ENCODE data around the gene MRPS33.
"Not testable (repeated sequence)": the region's sequence is repeated elsewhere in the genome, so short reads cannot be mapped to it uniquely, and the experiment has no call there.

The MRPS33 gene

GRCh38 chr7:141014524-141015395, at the start of gene MRPS33:
Gene MRPS33 (minus strand): TSS chr7:141014952. CDS start chr7:141010633, 4,319 bp downstream.
- DNase-seq (ENCODE audit: low read depth, low spot score): peak; percentile 91

DNA sequence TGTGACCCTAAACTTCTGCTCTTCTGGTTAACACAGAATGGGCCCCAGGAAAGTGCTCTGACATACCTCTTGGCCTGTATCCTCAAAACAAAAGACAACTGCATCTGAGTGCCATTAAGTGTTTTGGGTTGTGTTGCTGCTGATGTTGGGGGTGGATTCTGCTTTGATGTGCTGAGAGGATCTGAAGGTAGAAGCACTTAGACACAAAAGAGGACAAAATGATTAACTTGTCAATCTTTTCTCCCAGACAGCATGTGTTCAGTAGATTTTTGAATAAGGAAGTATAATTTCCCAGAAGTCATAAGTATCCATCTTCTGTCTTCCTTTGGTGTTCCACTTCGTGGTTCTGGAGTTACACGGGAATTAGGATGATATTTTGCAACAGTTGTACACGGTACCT, 43.0 kb upstream of the MRPS33 start:
- DNase-seq (ENCODE audit: low read depth, low spot score): no peak

GRCh38 chr7:141055146-141055545, 40.4 kb upstream of the MRPS33 start:
- DNase-seq (ENCODE audit: low read depth, low spot score): no peak

DNA sequence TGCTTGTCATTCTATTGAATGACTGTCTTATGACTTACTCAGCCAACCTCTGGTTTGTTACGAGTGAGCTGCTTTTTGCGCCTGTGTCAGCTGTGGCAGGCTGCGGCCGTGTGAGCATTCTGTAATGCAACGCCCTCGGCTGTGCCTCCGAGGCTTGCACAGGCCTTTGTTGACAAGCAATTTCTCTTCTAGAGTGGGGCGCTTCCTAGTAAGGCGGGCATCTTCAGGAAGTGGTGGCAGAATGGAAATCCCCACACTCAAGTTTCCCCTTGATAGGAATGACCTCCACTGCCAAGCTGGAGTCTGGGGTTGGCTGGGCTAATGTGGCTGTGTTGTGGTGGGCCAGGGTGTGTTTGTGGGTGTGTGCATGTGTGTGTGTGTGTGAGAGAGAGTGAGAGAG, 38.9 kb upstream of the MRPS33 start:
- DNase-seq (ENCODE audit: low read depth, low spot score): no peak

DNA sequence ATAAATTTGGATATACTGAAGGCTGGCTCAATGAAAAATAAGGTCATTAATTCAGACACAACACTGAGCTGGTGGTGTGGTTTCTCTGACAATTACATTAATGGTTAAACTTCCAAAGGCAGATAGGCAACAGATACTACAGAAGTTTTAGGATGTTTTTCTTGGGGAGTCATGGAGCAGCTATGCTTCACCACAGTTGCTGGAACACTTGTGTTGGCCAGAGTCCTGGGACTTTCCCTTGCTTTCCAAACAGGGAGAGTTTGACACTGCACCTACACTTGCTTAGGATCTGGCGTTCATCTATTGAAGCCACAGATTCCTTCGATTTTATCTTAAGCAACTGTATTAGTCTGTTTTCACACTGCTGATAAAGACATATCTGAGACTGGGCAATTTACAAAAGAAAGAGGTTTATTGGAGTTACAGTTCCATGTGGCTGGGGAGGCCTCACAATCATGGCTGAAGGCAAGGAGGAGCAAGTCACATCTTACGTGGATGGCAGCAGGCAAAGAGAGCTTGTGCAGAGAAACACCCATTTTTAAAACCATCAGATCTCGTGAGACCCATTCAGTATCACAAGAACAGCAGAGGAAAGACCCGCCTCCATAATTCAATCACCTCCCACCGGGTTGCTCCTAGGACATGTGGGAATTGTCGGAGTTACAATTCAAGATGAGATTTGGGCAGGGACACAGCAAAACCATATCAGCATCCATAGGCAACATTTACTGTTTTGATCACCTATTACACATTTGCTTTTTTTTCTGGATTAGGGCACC, 31.3 kb upstream of the MRPS33 start:
- DNase-seq (ENCODE audit: low read depth, low spot score): no peak

DNA sequence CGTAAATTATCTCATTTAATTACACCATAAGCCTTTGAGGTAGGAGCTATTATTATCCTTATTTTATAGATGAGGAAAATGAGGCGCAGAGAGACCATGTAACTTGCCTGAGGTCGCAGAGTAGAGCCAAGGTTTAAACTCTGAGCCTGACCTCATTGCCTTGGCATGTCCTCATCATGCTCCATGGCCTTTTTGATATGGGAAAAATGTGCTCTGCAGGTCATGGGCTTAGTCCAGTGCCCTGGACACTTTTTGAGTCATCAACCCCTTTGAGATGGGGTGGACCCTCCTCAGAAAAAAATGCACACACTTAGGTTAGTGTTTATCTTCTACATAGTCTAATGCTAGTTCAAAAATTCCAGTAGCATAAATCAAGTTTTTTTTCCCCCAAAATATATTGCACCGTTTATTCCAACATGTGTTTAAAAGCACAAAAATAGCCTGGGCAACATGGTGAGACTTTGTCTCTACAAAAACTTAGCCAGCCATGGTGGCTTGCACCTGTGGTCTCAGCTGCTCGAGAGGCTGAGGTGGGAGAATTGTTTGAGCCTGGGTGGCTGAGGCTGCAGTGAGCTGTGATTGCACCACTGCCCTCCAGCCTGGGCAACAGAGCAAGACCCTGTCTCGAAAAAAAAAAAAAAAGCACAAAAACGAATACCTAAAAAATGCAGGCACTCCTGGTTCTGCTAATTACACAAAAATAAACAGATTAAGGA, 30.5 kb upstream of the MRPS33 start:
- no peak for DNase-seq (ENCODE audit: low read depth, low spot score)

DNA sequence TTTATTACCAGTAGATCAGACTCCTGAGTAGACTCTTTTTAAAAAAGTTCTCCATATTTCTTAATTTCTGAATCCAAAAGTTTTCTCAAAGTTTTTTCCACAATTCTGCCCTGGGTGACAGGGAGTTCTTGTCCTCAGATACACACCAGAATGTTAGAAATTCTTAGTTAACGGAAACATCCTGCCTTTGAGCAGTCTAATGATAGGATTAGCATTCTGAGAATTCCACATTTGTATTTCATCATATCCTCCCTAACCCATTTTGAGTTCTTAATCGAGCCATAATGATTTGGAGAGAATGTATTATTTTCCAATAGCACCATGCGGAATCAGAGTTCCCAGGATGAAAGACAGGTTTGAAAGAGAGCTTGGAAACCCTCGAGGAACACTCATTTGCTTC, 28.9 kb upstream of the MRPS33 start:
- DNase-seq (ENCODE audit: low read depth, low spot score): no peak

DNA sequence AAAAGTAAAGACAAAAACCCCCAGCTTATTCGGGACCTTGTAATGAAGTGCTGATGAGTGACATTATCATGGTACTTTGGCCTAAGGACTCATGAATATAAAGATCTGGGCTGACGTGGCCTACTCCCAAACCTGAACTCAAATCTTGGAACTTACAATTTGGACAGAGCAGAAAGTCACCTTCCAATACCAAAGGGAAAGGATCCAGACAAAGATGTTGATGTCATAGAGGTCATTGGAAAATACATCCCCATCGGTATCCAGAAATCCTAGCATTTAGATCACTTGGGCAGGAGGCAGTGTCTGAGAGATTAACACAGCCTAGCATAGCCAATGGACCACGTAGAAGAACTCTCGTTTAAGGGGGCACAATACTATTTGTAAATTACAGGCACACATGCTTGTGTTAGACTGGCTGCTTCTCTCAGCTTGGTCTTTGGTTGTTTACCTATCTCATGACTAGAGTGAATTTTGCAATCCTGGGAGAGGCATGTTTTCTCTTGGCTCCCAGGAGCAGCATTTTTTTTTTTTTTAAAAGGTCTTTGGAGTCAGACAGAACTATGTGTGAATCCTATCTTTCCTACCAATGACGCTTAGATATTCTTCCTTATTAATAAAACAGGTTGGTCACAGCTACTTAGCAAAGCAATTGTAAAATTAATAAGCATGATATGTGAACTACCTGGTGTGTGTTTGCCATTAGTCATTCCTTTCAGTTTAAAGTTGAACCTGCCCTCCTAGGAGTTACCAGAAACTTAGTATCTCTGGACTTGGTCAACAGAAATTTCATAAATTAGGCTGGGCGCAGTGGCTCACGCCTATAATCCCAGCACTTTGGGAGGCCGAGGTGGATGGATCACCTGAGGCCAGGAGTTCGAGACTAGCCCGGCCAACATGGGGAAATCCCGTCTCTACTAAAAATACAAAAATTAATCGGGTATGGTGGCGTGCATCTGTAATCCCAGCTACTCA, 27.8 kb upstream of the MRPS33 start:
- DNase-seq (ENCODE audit: low read depth, low spot score): no peak

GRCh38 chr7:141039376-141039775, 24.6 kb upstream of the MRPS33 start:
- no peak for DNase-seq (ENCODE audit: low read depth, low spot score)

- DNase-seq (ENCODE audit: low read depth, low spot score): not testable (repeated sequence)
Observed at GRCh38 chr7:141038100-141038499, 23.3 kb upstream of the MRPS33 start.

DNA sequence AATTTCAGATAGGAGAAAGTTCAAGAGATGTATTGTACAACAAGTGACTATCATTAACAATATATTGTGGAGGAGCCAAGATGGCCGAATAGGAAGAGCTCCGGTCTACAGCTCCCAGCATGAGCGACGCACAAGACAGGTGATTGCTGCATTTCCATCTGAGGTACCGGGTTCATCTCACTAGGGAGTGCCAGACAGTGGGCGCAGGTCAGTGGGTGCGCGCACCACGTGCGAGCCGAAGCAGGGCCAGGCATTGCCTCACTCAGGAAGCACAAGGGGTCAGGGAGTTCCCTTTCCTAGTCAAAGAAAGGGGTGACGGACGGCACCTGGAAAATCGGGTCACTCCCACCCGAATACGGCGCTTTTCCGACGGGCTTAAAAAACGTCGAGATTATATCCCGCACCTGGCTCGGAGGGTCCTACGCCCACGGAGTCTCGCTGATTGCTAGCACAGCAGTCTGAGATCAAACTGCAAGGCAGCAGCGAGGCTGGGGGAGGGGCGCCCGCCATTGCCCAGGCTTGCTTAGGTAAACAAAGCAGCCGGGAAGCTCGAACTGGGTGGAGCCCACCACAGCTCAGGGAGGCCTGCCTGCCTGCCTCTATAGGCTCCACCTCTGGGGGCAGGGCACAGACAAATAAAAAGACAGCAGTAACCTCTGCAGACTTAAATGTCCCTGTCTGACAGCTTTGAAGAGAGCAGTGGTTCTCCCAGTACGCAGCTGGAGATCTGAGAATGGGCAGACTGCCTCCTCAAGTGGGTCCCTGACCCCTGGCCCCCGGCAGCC, 18.0 kb upstream of the MRPS33 start:
- DNase-seq (ENCODE audit: low read depth, low spot score): not testable (repeated sequence)

DNA sequence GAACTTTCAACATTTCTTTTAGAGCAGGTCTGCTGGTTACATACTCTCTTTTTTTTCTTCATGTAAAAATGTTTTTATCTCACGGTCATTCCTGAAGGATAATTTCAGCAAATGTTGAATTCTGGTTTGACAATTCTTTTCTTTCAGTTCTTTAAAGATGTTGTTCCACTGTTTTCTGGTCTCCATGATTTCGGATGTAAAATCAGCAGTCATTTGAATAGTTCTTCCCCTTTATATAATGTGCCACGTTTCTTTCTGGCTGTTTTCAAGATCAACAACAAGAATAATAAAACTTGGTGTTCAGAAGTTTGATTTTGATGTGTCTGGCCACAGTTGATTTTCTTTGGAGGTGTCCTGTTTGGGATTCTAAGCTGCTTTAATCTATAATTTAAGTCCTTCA, 14.0 kb upstream of the MRPS33 start:
- no peak for DNase-seq (ENCODE audit: low read depth, low spot score)

- no peak for DNase-seq (ENCODE audit: low read depth, low spot score)
Observed at GRCh38 chr7:141027043-141027442, 12.3 kb upstream of the MRPS33 start.

- DNase-seq (ENCODE audit: low read depth, low spot score): no peak
Observed at GRCh38 chr7:141024668-141025067, 9.9 kb upstream of the MRPS33 start.

DNA sequence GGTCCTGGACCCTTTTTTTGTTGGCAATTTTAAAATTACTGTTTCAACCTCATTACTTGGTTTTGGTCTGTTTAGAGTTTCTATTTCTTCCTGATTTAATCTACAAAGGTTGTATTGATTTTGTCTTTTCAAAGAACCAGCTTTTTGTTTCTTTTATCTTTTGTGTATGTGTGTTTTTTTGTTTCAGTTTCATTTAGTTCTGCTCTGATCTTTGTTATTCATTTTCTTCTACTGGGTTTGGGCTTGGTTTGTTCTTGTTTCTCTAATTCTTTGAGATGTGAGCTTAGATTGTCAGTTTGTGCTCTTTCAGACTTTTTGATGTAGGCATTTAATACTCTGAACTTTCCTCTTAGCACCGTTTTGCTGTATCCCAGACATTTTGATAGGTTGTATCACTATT, 8.5 kb upstream of the MRPS33 start:
- no peak for DNase-seq (ENCODE audit: low read depth, low spot score)

DNA sequence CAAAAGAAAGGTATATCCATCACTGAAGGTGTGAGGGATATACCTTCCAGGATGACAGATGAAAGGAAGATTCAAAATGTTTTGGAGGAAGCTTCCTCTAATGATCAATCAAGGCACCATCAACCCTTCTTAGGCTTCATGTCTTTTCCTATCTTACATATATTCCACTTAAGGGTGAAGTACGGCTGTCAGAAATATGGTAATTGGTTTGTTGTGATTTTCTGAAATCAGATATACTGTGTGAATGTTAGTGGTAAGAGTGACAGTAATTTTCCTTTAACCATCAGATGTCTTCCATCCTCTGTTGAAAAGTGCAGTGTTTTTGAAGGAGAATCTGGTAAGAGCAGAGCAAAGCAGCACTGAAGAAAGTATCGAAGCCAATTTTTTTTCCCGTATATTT, 2.8 kb upstream of the MRPS33 start:
- DNase-seq (ENCODE audit: low read depth, low spot score): no peak

GRCh38 chr7:141016349-141016748, 1.6 kb upstream of the MRPS33 start:
- no peak for DNase-seq (ENCODE audit: low read depth, low spot score)

GRCh38 chr7:141014125-141014523, 628 bp downstream of the MRPS33 start:
- DNase-seq (ENCODE audit: low read depth, low spot score): no peak

DNA sequence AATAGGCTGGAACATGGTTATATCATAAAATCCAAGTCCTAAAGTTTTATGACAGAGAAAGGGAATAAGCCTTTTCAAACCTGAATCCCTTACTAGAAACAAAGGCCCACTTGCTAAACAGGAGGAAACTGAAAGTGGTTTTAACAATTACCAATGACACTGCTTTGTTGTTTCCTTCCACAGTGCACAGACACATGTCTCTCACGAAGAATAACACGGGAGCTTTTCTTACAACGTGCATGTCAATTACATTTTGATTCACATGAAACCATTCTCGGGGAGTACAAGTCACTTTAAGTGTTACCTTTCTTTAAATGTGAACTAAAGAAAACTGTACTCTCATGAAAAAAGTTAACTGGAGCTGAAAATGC, 1.4 kb downstream of the MRPS33 start:
- no peak for DNase-seq (ENCODE audit: low read depth, low spot score)

DNA sequence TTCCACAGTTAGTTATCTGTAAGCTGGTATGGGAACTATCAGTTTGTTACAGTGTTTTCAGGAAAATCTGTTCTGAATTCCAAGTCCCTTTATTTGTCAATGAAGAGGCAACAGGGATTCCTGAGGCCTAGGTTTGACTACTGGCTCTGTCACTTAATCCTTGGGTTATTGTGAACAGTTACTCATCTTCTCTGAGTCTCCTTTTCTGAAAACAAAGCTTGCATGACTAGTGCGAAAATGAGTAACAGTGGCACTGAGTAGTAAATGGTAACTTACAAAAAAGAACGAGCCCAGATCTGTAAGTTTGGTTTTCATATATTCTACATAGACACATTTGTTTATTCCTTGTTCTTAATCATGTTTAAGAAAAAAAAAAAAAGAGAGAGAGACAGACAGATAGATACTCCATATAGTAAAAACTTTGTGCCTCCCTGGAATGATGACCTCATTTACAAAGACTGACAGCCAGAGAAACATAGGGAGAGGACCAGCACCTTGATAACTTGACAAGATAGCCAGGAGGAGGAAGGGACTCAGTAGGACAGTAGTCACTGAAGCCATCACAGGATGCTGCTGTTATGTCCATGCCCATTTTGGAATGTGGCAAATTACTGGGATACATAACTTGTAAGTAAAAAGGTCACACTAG, 1.9 kb downstream of the MRPS33 start:
- no peak for DNase-seq (ENCODE audit: low read depth, low spot score)

Data from activated naive CD8-positive, alpha-beta T cell treated with anti-CD3 and anti-CD28 coated beads, Interleukin-2, amount 50 U/mL, for 16 hours (primary cell).